Endothelial cell of umbilical vein (primary cell): Measurements from ENCODE around the gene ZNF763. TPM values are rescaled to one million over a fixed set of nuclear protein-coding genes. Genes with fewer than 3 reads are reported as not detected.
A peak's percentile ranks its signal among the peaks of the same experiment; 100 is the strongest.
"Not testable (repeated sequence)": the region's sequence is repeated elsewhere in the genome, so short reads cannot be mapped to it uniquely, and the experiment has no call there.

Experiments
- BruUV-seq: library from RNA; stranded (reverse); fragments of 400-500 nt; replicated peaks from 2 replicates; lab custom pipeline; 2021; lab: Mats Ljungman, UMichigan
- CTCF ChIA-PET: fragments of 300-600, 350-600 bp; sonication (Branson Sonifier 250); formaldehyde crosslinking; loops from one replicate; lab custom pipeline; 2021; ENCODE audit warnings: antibody characterized with exemption, inconsistent platforms; lab: Charles Lee
- POLR2A ChIA-PET: fragments of 300-600, 350-600 bp; sonication (Branson Sonifier 250); formaldehyde crosslinking; loops from one replicate; lab custom pipeline; 2021; ENCODE audit warnings: antibody characterized with exemption, inconsistent platforms; lab: Charles Lee
- DNase-seq: peaks from one replicate; pipeline ENCODE4 v3.0.0-alpha.2; 2011; ENCODE audit warnings: low read depth, low spot score
- FAIRE-seq: peaks from 2 replicates; lab custom pipeline; 2011; peaks lifted over from hg19 to GRCh38; lab: Jason Lieb, UNC
- H2AFZ ChIP-seq: 2 replicates; pipeline ENCODE4 v1.6.0; 2012; ENCODE audit warnings: low read depth, low read length, control low read depth, inconsistent platforms
- H3K27ac ChIP-seq: 2 replicates; pipeline ENCODE4 v1.5.1; 2011; ENCODE audit warnings: low read depth, mild to moderate bottlenecking, control low read depth, low read length, moderate library complexity; ENCODE audit not compliant: insufficient read depth
- H3K27me3 ChIP-seq, 2 experiments: 2 replicates each; pipeline versions ENCODE4 v1.6.0 to v1.6.1; 2011; ENCODE audit warnings: low read length in 2 of 2, mixed read lengths in 1 of 2; ENCODE audit not compliant: control insufficient read depth in 2 of 2, insufficient read depth in 2 of 2
- H3K36me3 ChIP-seq, 2 experiments: 2 replicates in 1 of 2; 3 replicates in 1 of 2; pipeline ENCODE4 v1.5.1; 2011; ENCODE audit warnings: low read length in 2 of 2, mild to moderate bottlenecking in 1 of 2, moderate library complexity in 1 of 2; ENCODE audit not compliant: control insufficient read depth in 2 of 2, insufficient read depth in 2 of 2; ENCODE audit errors: extremely low read depth in 1 of 2
- H3K4me1 ChIP-seq: 3 replicates; pipeline ENCODE4 v1.5.1; 2011; ENCODE audit warnings: mild to moderate bottlenecking, low read length; ENCODE audit not compliant: control insufficient read depth, insufficient read depth; ENCODE audit errors: extremely low read depth
- H3K4me2 ChIP-seq: 2 replicates; pipeline ENCODE4 v1.6.1; 2011; ENCODE audit warnings: low read length, control low read depth, mixed read lengths; ENCODE audit not compliant: insufficient read depth
- H3K4me3 ChIP-seq, 3 experiments: fragments of 200-600 bp in 1 of 3; sonication (generic), shearing (Covaris generic) in 1 of 3; replicated peaks in 1 of 3; 2 replicates each; pipeline ENCODE4 v1.5.1; 2011 to 2016; ENCODE audit warnings: control low read depth in 3 of 3, low read length in 3 of 3, mild to moderate bottlenecking in 2 of 3, inconsistent platforms in 1 of 3, low read depth in 1 of 3, moderate library complexity in 1 of 3; ENCODE audit not compliant: insufficient read depth in 1 of 3
- H3K79me2 ChIP-seq: 2 replicates; pipeline ENCODE4 v1.6.0; 2012; ENCODE audit warnings: low read length, inconsistent platforms; ENCODE audit not compliant: control insufficient read depth, insufficient read depth
- H3K9ac ChIP-seq: replicated peaks from 2 replicates; pipeline ENCODE3; 2011; ENCODE audit warnings: low read length, control low read depth; ENCODE audit not compliant: insufficient read depth; ENCODE audit errors: extremely low read depth
- H3K9me1 ChIP-seq: replicated peaks from 3 replicates; pipeline ENCODE4 v1.6.0; 2011; ENCODE audit warnings: mild to moderate bottlenecking, low read length; ENCODE audit not compliant: control insufficient read depth, insufficient read depth; ENCODE audit errors: extremely low read depth
- H3K9me3 ChIP-seq: replicated peaks from 2 replicates; pipeline ENCODE4 v1.5.1; 2012; ENCODE audit warnings: low read length, inconsistent platforms; ENCODE audit not compliant: control insufficient read depth, insufficient read depth
- H4K20me1 ChIP-seq: replicated peaks from 2 replicates; pipeline ENCODE3; 2011; ENCODE audit warnings: mild to moderate bottlenecking, low read length; ENCODE audit not compliant: control insufficient read depth, insufficient read depth; ENCODE audit errors: extremely low read depth
- EZH2 ChIP-seq: IDR thresholded peaks from 2 replicates; pipeline ENCODE4 v1.6.1; 2012; ENCODE audit warnings: borderline replicate concordance, low read depth, mild to moderate bottlenecking, moderate library complexity, low read length, inconsistent platforms; ENCODE audit not compliant: severe bottlenecking
- FOS ChIP-seq: IDR thresholded peaks from 2 replicates; pipeline ENCODE4 v1.6.1; 2011; ENCODE audit warnings: mild to moderate bottlenecking, low read length, moderate library complexity, borderline replicate concordance; ENCODE audit not compliant: insufficient read depth
- GATA2 ChIP-seq: IDR thresholded peaks from 2 replicates; pipeline ENCODE4 v1.7.0; 2011; ENCODE audit warnings: low read depth, mild to moderate bottlenecking, moderate library complexity, mixed read lengths, low read length; ENCODE audit not compliant: insufficient read length, insufficient read depth
- JUN ChIP-seq: IDR thresholded peaks from 2 replicates; pipeline ENCODE4 v1.6.1; 2011; ENCODE audit warnings: borderline replicate concordance, low read depth; ENCODE audit not compliant: insufficient read length, insufficient read depth
- MYC ChIP-seq: IDR thresholded peaks from one replicate; pipeline ENCODE4 v1.6.1; 2011; ENCODE audit warnings: mild to moderate bottlenecking, low read depth, low read length
- POLR2A ChIP-seq: IDR thresholded peaks from 2 replicates; pipeline ENCODE4 v1.6.1; 2012; ENCODE audit warnings: low read depth, mild to moderate bottlenecking, control low read depth, low read length
- POLR2AphosphoS5 ChIP-seq: IDR thresholded peaks from 2 replicates; pipeline ENCODE4 v1.6.1; 2012; ENCODE audit warnings: low read depth, mild to moderate bottlenecking, control low read depth, low read length, moderate library complexity; ENCODE audit not compliant: insufficient read depth
- dilution Hi-C: fragments of 300-500 bp; cut with MboI; formaldehyde crosslinking; loops from one replicate; pipeline ENCODE4 v1.15.0; 2019; ENCODE audit warnings: low sequenced_read_pairs; ENCODE audit not compliant: extremely low pct_ligation_motif_present
- intact Hi-C: fragments of 100-400 bp; cut with micrococcal nuclease; formaldehyde crosslinking; loops from one replicate; pipeline ENCODE4 v1.10.0; 2022
- polyA plus RNA-seq, 4 experiments: library from polyadenylated mRNA; depleted of rRNA in 3 of 4; stranded (reverse) in 3 of 4; unstranded in 1 of 4; fragments of >200 nt; gene quantifications; 2 replicates each; pipeline versions ENCODE4 v1.2.1 to v1.2.3, GENCODE V29; 2011 to 2012; ENCODE audit warnings: missing spikeins in 1 of 4
- total RNA-seq: library from RNA; stranded (reverse); gene quantifications from 2 replicates; pipeline ENCODE4 v1.2.3, GENCODE V29; 2021
- TF ChIP-seq, protein P1 (sequence below), 2 donors: IDR thresholded peaks; 1 replicate in 1 of 2; 2 replicates in 1 of 2; pipeline ENCODE4 v1.5.1; 2011; ENCODE audit warnings: low read length in 2 of 2, mild to moderate bottlenecking in 2 of 2, moderate library complexity in 2 of 2, control low read depth in 1 of 2, inconsistent platforms in 1 of 2, low read depth in 1 of 2; ENCODE audit not compliant: insufficient read depth in 1 of 2; ENCODE audit errors: extremely low read depth in 1 of 2
- TF ChIP-seq, protein P2 (sequence below): IDR thresholded peaks from 2 replicates; pipeline ENCODE4 v1.6.1; 2011; ENCODE audit not compliant: insufficient read depth, insufficient read length

The ZNF763 gene
- total and polyA plus RNA-seq, 2 donors (not counting 3 experiments of a cell fraction or from before 2014, with no cell fraction given), result 0.17 to 0.77 TPM

DNA sequence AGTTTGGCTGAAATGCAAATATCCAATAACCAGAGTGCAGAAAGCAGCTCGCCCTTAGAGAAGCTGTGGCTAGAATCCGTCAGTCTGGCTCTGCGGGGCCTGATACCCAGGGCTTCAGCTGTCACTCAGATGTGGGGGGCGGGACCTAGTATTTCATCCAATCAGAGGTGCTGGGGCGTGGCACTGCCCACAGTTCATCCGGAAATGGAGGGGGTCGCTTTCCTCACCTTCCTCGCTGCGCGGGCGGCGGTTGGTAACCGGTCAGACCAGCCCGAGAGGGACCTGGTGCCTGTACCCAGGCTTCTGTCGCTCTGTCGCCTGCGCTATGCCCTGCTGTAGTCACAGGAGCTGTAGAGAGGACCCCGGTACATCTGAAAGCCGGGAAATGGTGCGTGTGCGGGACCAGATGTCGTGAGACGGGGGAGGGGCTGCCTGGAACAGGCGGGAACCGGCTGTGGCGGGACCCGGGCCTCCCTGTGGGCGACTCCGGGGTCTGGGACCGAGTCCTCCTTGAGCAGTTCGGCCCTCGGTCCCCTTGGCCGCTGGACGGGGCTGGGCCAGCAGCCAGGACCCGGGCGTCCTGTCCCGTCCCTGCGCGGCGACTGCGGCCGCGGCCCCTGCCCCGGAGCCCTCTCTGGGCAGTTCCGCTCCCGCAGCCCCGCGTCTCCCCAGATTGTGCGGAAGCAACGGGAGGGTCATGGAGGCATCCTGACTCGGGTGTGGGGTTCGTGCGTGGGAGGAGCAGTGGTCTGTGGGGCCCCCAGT lies 39.8 kb upstream of the ZNF763 start, which contains the start of gene ZNF700:
TSS of gene ZNF700 (plus strand) at position 222 of the 765 bp plus-strand sequence. CDS start at position 326, 104 bp downstream.
- dilution Hi-C loops (no loop called here), intact Hi-C loops (loop anchor here (1.0 to 5.0 kb wide), 4 partner anchors 128 to 742 kb away; partner anchors contain the start of genes MAN2B1, WDR83, ZNF441 and ZNF491)
- Histone ChIP-seq H3K36me3 (no peaks in the 10 kb centered on the region), H3K27me3 (no peaks in the 10 kb centered on the region), H3K4me3 (peak within 1 kb of the TSS; percentile 59 to 90 (median 81)), H3K9me3 (no peaks in the 10 kb centered on the region), H3K4me1 (peaks cover 15% of the 10 kb centered on the region), H3K9ac (peak within 1 kb of the TSS; percentile 85), H3K9me1 (no peaks in the 10 kb centered on the region), H3K4me2 (peak within 1 kb of the TSS; percentile 95), H2AFZ (peak within 1 kb of the TSS; percentile 98), H4K20me1 (no peaks in the 10 kb centered on the region), H3K79me2 (peaks cover 2% of the 10 kb centered on the region), H3K27ac (peak within 1 kb of the TSS; percentile 64)
- peak; percentile 91 for DNase-seq
- FAIRE-seq, result peak; percentile 81
- ChIA-PET POLR2A (interaction anchor here (0.8 to 1.9 kb wide), 2 partner anchors 63 to 748 kb away, joined by 3 to 5 read pairs; no protein-coding TSS in a partner anchor), CTCF (interaction anchor here (0.6 to 4.0 kb wide), 11 partner anchors 16 to 923 kb away, joined by 3 to 162 read pairs (median 6); partner anchors contain the start of genes ZNF136, ZNF20 and ZNF491)
- TSS peak; percentile 48 for BruUV-seq
- TF ChIP-seq, protein P1, sequence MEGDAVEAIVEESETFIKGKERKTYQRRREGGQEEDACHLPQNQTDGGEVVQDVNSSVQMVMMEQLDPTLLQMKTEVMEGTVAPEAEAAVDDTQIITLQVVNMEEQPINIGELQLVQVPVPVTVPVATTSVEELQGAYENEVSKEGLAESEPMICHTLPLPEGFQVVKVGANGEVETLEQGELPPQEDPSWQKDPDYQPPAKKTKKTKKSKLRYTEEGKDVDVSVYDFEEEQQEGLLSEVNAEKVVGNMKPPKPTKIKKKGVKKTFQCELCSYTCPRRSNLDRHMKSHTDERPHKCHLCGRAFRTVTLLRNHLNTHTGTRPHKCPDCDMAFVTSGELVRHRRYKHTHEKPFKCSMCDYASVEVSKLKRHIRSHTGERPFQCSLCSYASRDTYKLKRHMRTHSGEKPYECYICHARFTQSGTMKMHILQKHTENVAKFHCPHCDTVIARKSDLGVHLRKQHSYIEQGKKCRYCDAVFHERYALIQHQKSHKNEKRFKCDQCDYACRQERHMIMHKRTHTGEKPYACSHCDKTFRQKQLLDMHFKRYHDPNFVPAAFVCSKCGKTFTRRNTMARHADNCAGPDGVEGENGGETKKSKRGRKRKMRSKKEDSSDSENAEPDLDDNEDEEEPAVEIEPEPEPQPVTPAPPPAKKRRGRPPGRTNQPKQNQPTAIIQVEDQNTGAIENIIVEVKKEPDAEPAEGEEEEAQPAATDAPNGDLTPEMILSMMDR (IDR thresholded peaks at IDR 0.05; ENCODE audit: extremely low read depth in 1 of 2, insufficient read depth in 1 of 2, low read depth in 1 of 2, low read length in 2 of 2), result no peak
- TF ChIP-seq POLR2AphosphoS5 (peak; percentile 58), JUN (no peak), GATA2 (no peak), FOS (no peak), MYC (no peak), POLR2A (peak; percentile 87), EZH2 (no peak)
- TF ChIP-seq, protein P2, sequence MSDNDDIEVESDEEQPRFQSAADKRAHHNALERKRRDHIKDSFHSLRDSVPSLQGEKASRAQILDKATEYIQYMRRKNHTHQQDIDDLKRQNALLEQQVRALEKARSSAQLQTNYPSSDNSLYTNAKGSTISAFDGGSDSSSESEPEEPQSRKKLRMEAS, result no peak

GRCh38 chr19:11925651-11926187 lies 39.1 kb upstream of the ZNF763 start:
- H3K36me3 ChIP-seq, H3K79me2 ChIP-seq, dilution Hi-C loops, H4K20me1 ChIP-seq, FAIRE-seq, H3K27me3 ChIP-seq, POLR2A ChIA-PET, H3K9me3 ChIP-seq, BruUV-seq, H3K9me1 ChIP-seq, DNase-seq: not testable (repeated sequence)
- peak overlapping the region; percentile 95 for H3K4me2 ChIP-seq
- H3K4me3 ChIP-seq, result peak overlapping the region; percentile 59 to 90 (median 81)
- peak overlapping the region; percentile 85 for H3K9ac ChIP-seq
- peak overlapping the region; percentile 64 for H3K27ac ChIP-seq
- intact Hi-C loops, result loop anchor here (1.0 to 5.0 kb wide), 3 partner anchors 128 to 625 kb away; partner anchors contain the start of genes ZNF441, ZNF491 and ZNF564
- peaks cover 15% of the 10 kb centered on the region for H3K4me1 ChIP-seq
- CTCF ChIA-PET, result interaction anchor here (3.2 kb wide), 1 partner anchor 38 kb away, joined by 20 read pairs; no protein-coding TSS in a partner anchor
- H2AFZ ChIP-seq, result peak overlapping the region; percentile 98
